ENCODE measurements around the gene OR1A2.

Gene OR1A2

DNA sequence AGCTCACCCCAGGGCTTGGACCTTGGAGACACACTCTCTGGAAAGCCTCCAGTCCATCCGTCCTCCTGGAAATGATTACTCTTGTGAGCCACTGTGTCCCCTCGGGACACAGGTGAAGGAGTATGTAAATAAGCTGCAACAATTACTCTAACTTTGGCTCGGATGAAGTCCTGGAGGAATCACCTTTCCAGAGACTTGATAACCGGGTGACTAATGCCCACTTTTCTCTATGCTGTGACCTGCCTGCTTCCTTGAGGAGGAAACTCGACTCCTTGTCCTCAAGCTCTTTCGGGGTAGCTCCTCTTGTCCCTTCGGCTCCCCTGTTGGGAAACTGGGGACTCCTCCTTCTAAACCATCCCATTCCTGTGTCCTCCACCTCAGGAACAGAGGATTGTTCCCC, 10.0 kb downstream of the OR1A2 start, which contains the start of gene OR1A1:
OR1A1 (plus strand) TSS at position 301 of the 400 bp plus-strand sequence. CDS start 7,954 bp downstream, outside the sequence.
- ChIA-PET POLR2A (no interaction called here), CTCF (interaction anchor here (0.6 to 0.7 kb wide), 2 partner anchors 48 to 380 kb away, joined by 3 to 4 read pairs; no protein-coding TSS in a partner anchor)
- Histone ChIP-seq H3K27ac (ENCODE audit: extremely low read depth, low read depth, low read length) (no peak within 1 kb of the TSS), H3K36me3 (ENCODE audit: control insufficient read depth in 2 of 2, insufficient read depth in 1 of 2, low read length in 2 of 2) (no peaks in the 10 kb centered on the region), H3K4me1 (ENCODE audit: control insufficient read depth, insufficient read depth, low read length) (no peaks in the 10 kb centered on the region), H3K4me3 (ENCODE audit: low read depth, low read length) (no peak within 1 kb of the TSS), H3K9me3 (ENCODE audit: control insufficient read depth, insufficient read depth, low read depth, low read length) (no peaks in the 10 kb centered on the region; the same call in 1 of the 2 replicates)
- TF ChIP-seq HOXC10 (CRISPR knock-in tag; IDR thresholded peaks at IDR 0.05) = no peak
- no peak for TF ChIP-seq MZF1 (tag by site-specific recombination; IDR thresholded peaks at IDR 0.05; ENCODE audit: borderline replicate concordance)
- TF ChIP-seq ZBTB48 (tag by site-specific recombination; IDR thresholded peaks at IDR 0.05) = no peak
- no peak for TF ChIP-seq ZNF366 (tag by site-specific recombination; conservative IDR thresholded peaks at IDR 0.05)
- no peak for TF ChIP-seq ZNF548 (tag by site-specific recombination; IDR thresholded peaks at IDR 0.05)
- no peak for TF ChIP-seq ZNF335 (tag by site-specific recombination; conservative IDR thresholded peaks at IDR 0.05)

DNA sequence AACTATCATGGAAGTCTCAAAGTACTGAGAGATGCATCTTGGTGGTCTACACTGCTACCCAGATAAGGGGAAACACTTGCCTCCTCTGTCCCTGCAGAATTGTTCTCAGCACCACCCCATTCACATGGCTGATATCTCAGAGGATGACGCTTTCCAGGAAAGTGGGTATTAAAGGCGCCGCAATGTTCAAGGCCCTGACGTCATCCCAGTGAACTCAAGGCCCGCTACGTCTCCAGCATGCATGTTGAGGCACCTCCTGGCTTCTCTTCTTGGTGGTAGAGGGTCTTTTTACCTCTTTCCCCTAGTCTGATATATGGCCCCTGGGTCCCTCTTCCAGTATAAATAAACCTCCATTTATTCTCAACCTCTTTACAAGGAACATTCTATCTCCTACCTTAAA, 11.2 kb downstream of the OR1A2 start:
- ChIA-PET CTCF (no interaction called here), POLR2A (no interaction called here)
- H3K9me3 ChIP-seq (ENCODE audit: control insufficient read depth, insufficient read depth, low read depth, low read length) = no peaks in the 10 kb centered on the region; the same call in 1 of the 2 replicates
- H3K4me1 ChIP-seq (ENCODE audit: control insufficient read depth, insufficient read depth, low read length) = no peaks in the 10 kb centered on the region
- H3K27ac ChIP-seq (ENCODE audit: extremely low read depth, low read depth, low read length) = no peak overlapping the region
- no peaks in the 10 kb centered on the region for H3K36me3 ChIP-seq (ENCODE audit: control insufficient read depth in 2 of 2, insufficient read depth in 1 of 2, low read length in 2 of 2)
- H3K4me3 ChIP-seq (ENCODE audit: low read depth, low read length) = no peak overlapping the region
- TF ChIP-seq, protein P1, sequence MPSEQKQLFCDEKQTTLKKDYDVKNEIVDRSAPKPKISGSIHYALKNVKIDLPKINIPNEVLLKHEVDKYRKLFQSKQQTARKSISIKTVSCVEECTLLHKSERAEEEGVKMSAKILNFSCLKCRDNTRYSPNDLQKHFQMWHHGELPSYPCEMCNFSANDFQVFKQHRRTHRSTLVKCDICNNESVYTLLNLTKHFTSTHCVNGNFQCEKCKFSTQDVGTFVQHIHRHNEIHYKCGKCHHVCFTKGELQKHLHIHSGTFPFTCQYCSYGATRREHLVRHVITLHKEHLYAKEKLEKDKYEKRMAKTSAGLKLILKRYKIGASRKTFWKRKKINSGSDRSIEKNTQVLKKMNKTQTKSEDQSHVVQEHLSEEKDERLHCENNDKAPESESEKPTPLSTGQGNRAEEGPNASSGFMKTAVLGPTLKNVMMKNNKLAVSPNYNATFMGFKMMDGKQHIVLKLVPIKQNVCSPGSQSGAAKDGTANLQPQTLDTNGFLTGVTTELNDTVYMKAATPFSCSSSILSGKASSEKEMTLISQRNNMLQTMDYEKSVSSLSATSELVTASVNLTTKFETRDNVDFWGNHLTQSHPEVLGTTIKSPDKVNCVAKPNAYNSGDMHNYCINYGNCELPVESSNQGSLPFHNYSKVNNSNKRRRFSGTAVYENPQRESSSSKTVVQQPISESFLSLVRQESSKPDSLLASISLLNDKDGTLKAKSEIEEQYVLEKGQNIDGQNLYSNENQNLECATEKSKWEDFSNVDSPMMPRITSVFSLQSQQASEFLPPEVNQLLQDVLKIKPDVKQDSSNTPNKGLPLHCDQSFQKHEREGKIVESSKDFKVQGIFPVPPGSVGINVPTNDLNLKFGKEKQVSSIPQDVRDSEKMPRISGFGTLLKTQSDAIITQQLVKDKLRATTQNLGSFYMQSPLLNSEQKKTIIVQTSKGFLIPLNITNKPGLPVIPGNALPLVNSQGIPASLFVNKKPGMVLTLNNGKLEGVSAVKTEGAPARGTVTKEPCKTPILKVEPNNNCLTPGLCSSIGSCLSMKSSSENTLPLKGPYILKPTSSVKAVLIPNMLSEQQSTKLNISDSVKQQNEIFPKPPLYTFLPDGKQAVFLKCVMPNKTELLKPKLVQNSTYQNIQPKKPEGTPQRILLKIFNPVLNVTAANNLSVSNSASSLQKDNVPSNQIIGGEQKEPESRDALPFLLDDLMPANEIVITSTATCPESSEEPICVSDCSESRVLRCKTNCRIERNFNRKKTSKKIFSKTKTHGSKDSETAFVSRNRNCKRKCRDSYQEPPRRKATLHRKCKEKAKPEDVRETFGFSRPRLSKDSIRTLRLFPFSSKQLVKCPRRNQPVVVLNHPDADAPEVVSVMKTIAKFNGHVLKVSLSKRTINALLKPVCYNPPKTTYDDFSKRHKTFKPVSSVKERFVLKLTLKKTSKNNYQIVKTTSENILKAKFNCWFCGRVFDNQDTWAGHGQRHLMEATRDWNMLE (tag by site-specific recombination; conservative IDR thresholded peaks at IDR 0.05; ENCODE audit: low read depth) = no peak
- TF ChIP-seq ZEB2 (tag by site-specific recombination; IDR thresholded peaks at IDR 0.05) (no peak), ZNF169 (tag by site-specific recombination; IDR thresholded peaks at IDR 0.05) (no peak), PRDM1 (tag by site-specific recombination; IDR thresholded peaks at IDR 0.05) (no peak), ZNF623 (tag by site-specific recombination; IDR thresholded peaks at IDR 0.05) (no peak), ZNF560 (tag by site-specific recombination; IDR thresholded peaks at IDR 0.05; ENCODE audit: borderline replicate concordance) (no peak)

DNA sequence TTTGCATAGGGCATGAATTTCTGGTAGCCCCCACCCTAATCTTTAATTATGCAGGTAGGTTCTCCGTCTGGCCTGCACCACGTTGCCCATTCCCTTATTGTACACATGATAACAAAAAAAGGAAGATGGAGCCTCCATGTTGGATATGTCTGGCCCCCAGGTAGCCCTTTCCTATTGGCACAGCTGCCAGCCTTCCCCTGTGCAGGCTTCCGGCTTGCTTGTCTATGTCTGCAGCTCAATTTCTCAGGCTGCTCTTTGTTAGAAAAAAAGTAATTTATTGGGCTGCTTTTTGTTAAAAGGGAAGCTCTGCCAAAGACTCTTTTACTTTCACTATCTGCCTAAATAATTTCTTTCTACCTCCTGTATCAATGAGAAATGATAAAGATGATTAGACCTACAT, 15.7 kb downstream of the OR1A2 start:
- no peak overlapping the region for H3K4me3 ChIP-seq (ENCODE audit: low read depth, low read length)
- no peak overlapping the region for H3K27ac ChIP-seq (ENCODE audit: extremely low read depth, low read depth, low read length)
- TF ChIP-seq ZNF138 (tag by site-specific recombination; IDR thresholded peaks at IDR 0.05; ENCODE audit: borderline replicate concordance) (no peak), ZNF571 (tag by site-specific recombination; IDR thresholded peaks at IDR 0.05) (no peak), ZNF560 (tag by site-specific recombination; IDR thresholded peaks at IDR 0.05; ENCODE audit: borderline replicate concordance) (no peak), SALL2 (tag by site-specific recombination; IDR thresholded peaks at IDR 0.05; ENCODE audit: borderline replicate concordance) (no peak)
- no peaks in the 10 kb centered on the region for H3K4me1 ChIP-seq (ENCODE audit: control insufficient read depth, insufficient read depth, low read length)
- no peaks in the 10 kb centered on the region for H3K9me3 ChIP-seq (ENCODE audit: control insufficient read depth, insufficient read depth, low read depth, low read length)
- ChIA-PET POLR2A (no interaction called here), CTCF (interaction anchor here (1.1 kb wide), 1 partner anchor 10 kb away, joined by 3 read pairs; no protein-coding TSS in a partner anchor)
- H3K36me3 ChIP-seq (ENCODE audit: control insufficient read depth in 2 of 2, insufficient read depth in 1 of 2, low read length in 2 of 2) = no peaks in the 10 kb centered on the region
